Tibial nerve (tissue), 4 donors: ENCODE measurements around the gene NTRK1.

Source experiments
- EP300 ChIP-seq, 2 donors: sonication (generic); formaldehyde crosslinking; IDR thresholded peaks; one replicate each; pipeline ENCODE4 v1.6.1; 2017; ENCODE audit warnings: antibody characterized with exemption in 2 of 2, mild to moderate bottlenecking in 1 of 2
- POLR2A ChIP-seq, 2 donors: fragments of 450-650 bp; IDR thresholded peaks; one replicate each; pipeline ENCODE4 v1.6.1; 2017; ENCODE audit warnings: antibody characterized with exemption in 2 of 2, mild to moderate bottlenecking in 2 of 2, moderate library complexity in 2 of 2
- TF ChIP-seq, protein P1 (sequence below), 5 experiments: fragments of 200-600 bp in 3 of 5; fragments of 450-650 bp in 2 of 5; sonication (generic) in 3 of 5; IDR thresholded peaks; one replicate each; pipeline ENCODE4 v1.5.1; 2016 to 2019; ENCODE audit warnings: antibody characterized with exemption in 5 of 5, mild to moderate bottlenecking in 3 of 5, moderate library complexity in 2 of 5

DNA sequence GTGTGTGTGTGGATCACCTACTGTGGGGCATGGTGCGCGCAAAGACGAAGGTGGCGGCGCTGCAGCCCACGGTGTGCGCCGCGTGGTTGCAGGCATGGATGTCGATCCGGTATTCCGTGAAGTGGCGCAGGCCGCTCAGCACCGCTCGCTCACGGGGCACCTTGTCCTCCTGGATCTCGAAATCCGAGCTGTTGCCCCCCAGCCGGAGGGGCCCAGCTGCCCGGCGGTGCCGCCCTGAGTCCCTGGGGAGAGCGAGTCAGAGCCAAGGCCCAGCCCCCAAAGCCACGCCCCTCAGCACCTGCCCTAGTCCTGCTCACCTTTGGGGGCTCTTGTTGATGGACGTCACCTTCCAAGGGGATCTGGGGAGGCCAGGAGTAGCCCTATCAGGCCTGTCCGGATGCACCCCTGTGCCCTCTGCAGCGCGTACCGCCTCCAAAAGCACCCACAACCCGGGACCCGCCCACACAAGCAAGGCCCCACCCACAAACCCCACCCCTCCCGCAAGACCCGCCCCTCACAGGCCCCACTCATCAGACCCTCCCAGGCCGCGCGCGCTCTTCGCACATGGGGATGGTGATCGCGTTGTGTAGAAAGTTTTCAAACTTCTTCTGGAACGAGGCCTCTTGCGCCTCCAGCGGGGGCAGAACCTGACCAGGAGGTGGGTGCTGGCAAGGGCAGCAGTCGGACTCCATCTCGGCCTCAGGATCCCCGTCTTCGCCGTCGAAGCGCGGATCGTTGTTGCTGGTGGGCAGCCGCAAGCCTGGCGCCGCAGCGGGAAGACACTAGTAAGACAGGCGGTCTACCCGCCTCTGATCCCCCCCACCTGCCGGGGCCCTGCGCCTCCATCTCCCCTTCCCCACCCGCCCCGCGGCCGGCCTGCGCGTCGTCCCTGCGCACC, 15.4 kb upstream of the NTRK1 start:
- TF ChIP-seq, protein P1, sequence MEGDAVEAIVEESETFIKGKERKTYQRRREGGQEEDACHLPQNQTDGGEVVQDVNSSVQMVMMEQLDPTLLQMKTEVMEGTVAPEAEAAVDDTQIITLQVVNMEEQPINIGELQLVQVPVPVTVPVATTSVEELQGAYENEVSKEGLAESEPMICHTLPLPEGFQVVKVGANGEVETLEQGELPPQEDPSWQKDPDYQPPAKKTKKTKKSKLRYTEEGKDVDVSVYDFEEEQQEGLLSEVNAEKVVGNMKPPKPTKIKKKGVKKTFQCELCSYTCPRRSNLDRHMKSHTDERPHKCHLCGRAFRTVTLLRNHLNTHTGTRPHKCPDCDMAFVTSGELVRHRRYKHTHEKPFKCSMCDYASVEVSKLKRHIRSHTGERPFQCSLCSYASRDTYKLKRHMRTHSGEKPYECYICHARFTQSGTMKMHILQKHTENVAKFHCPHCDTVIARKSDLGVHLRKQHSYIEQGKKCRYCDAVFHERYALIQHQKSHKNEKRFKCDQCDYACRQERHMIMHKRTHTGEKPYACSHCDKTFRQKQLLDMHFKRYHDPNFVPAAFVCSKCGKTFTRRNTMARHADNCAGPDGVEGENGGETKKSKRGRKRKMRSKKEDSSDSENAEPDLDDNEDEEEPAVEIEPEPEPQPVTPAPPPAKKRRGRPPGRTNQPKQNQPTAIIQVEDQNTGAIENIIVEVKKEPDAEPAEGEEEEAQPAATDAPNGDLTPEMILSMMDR (IDR thresholded peaks at IDR 0.05), result no peak
- TF ChIP-seq EP300 (IDR thresholded peaks at IDR 0.05) (no peak), POLR2A (IDR thresholded peaks at IDR 0.05) (no peak)
